DND-41 (cell line): ENCODE measurements around the gene ARRDC4.

Experiments
- CTCF ChIP-seq: IDR thresholded peaks from 2 replicates; pipeline ENCODE4 v1.5.1; 2012; ENCODE audit warnings: borderline replicate concordance, low read length, moderate library complexity, mild to moderate bottlenecking; ENCODE audit not compliant: poor library complexity, severe bottlenecking; ENCODE audit errors: extremely low read depth
- EZH2 ChIP-seq: IDR thresholded peaks from 3 replicates; pipeline ENCODE4 v1.6.1; 2012; ENCODE audit warnings: borderline replicate concordance, low read depth, mild to moderate bottlenecking, moderate library complexity, low read length, inconsistent platforms; ENCODE audit not compliant: severe bottlenecking

GRCh38 chr15:97993310-97993738, 32.8 kb downstream of the ARRDC4 start:
- no peak for TF ChIP-seq CTCF
- no peak for TF ChIP-seq EZH2
